Fibroblast of pulmonary artery (primary cell): ENCODE results near the gene RGS19.
A peak's percentile ranks its signal among the peaks of the same experiment; 100 is the strongest.

ENCODE experiments used
- DNase-seq: peaks from one replicate; pipeline ENCODE4 v3.0.0-alpha.2; 2010; ENCODE audit warnings: low read depth
- H3K4me3 ChIP-seq: replicated peaks from 2 replicates; pipeline ENCODE4 v1.5.1; 2011; ENCODE audit warnings: low read depth, mild to moderate bottlenecking, control low read depth, low read length, moderate library complexity
- CTCF ChIP-seq: IDR thresholded peaks from 2 replicates; pipeline ENCODE4 v1.5.1; 2011; ENCODE audit warnings: mild to moderate bottlenecking, control low read depth, low read length, inconsistent platforms; ENCODE audit errors: missing control alignments

Gene RGS19

GRCh38 chr20:64056889-64057627 lies 22.3 kb downstream of the RGS19 start:
- no peak for TF ChIP-seq CTCF
- no peak for DNase-seq
- H3K4me3 ChIP-seq: no peak overlapping the region

- TF ChIP-seq CTCF: no peak
- DNase-seq: no peak
- no peak overlapping the region for H3K4me3 ChIP-seq
Measured at GRCh38 chr20:64056639-64056888, 22.8 kb downstream of the RGS19 start.

GRCh38 chr20:64055893-64056638 lies 23.3 kb downstream of the RGS19 start:
- peak; percentile 77 for DNase-seq
- no peak for TF ChIP-seq CTCF
- no peak overlapping the region for H3K4me3 ChIP-seq

GRCh38 chr20:64055396-64055892 lies 23.9 kb downstream of the RGS19 start:
- TF ChIP-seq CTCF: no peak
- no peak overlapping the region for H3K4me3 ChIP-seq
- DNase-seq: no peak

GRCh38 chr20:64053841-64054661 lies 25.3 kb downstream of the RGS19 start:
- DNase-seq: peak; percentile 84
- peak overlapping the region; percentile 17 for H3K4me3 ChIP-seq

More at GRCh38 chr20:64053841-64054661, 25.3 kb downstream of the RGS19 start:
- TF ChIP-seq CTCF: peak; percentile 30
